IMR-90 (cell line): ENCODE data around the gene DMD. TPM values are rescaled to one million over a fixed set of nuclear protein-coding genes. Genes with fewer than 3 reads are reported as not detected.

Experiments
- ATAC-seq: fragments of 200-7000 bp; cut with Tn5 transposase; 2 replicates; pipeline ENCODE4 v1.9.1; 2020; ENCODE audit warnings: low read depth, mild to moderate bottlenecking, moderate library complexity
- BruUV-seq: library from RNA; stranded (reverse); fragments of 400-500 nt; replicated peaks from 2 replicates; lab custom pipeline; 2021; lab: Mats Ljungman, UMichigan
- CTCF ChIA-PET: fragments of 300-600 bp; formaldehyde crosslinking; extraction: SDS; loops from one replicate; lab custom pipeline; 2021; ENCODE audit warnings: antibody characterized with exemption; lab: Yijun Ruan, JAX
- POLR2A ChIA-PET: fragments of 300-600 bp; sonication (Branson Sonifier 250); formaldehyde crosslinking; loops from one replicate; lab custom pipeline; 2022; ENCODE audit warnings: antibody characterized with exemption; ENCODE audit not compliant: unreplicated experiment; lab: Charles Lee
- DNase-seq: peaks from one replicate; pipeline ENCODE4 v3.0.0; 2013
- H2AFZ ChIP-seq: replicated peaks from 2 replicates; pipeline ENCODE3; 2013; ENCODE audit warnings: low read length, mild to moderate bottlenecking; ENCODE audit not compliant: poor library complexity
- H2AK5ac ChIP-seq: 2 replicates; pipeline ENCODE4 v1.6.1; 2013; ENCODE audit warnings: low read depth, low read length, inconsistent platforms
- H2AK9ac ChIP-seq: replicated peaks from 2 replicates; pipeline ENCODE3; 2013; ENCODE audit warnings: mild to moderate bottlenecking, low read depth, low read length, moderate library complexity; ENCODE audit not compliant: poor library complexity
- H2BK120ac ChIP-seq: 2 replicates; pipeline ENCODE4 v1.6.1; 2013; ENCODE audit warnings: low read depth, low read length, inconsistent platforms
- H2BK15ac ChIP-seq: 3 replicates; pipeline ENCODE4 v1.6.1; 2013; ENCODE audit warnings: low read depth, low read length, inconsistent platforms
- H2BK20ac ChIP-seq: 2 replicates; pipeline ENCODE4 v1.6.1; 2013; ENCODE audit warnings: low read depth, mild to moderate bottlenecking, inconsistent platforms, low read length, moderate library complexity
- H2BK5ac ChIP-seq: 2 replicates; pipeline ENCODE4 v1.6.1; 2013; ENCODE audit warnings: mild to moderate bottlenecking, low read depth, low read length, inconsistent platforms; ENCODE audit not compliant: poor library complexity, severe bottlenecking
- H3K14ac ChIP-seq: replicated peaks from 2 replicates; pipeline ENCODE4 v1.6.1; 2013; ENCODE audit warnings: low read depth, low read length, inconsistent platforms
- H3K18ac ChIP-seq: 2 replicates; pipeline ENCODE4 v1.6.1; 2013; ENCODE audit warnings: low read depth, low read length, control low read depth
- H3K23ac ChIP-seq: 2 replicates; pipeline ENCODE4 v1.6.1; 2013; ENCODE audit warnings: low read depth, low read length, inconsistent platforms
- H3K27ac ChIP-seq: 2 replicates; pipeline ENCODE4 v1.5.1; 2013; ENCODE audit warnings: mild to moderate bottlenecking, control low read depth, low read length; ENCODE audit not compliant: insufficient read depth
- H3K27me3 ChIP-seq: 2 replicates; pipeline ENCODE4 v1.6.1; 2013; ENCODE audit warnings: low read length; ENCODE audit not compliant: control insufficient read depth, insufficient read depth
- H3K36me3 ChIP-seq: 2 replicates; pipeline ENCODE4 v1.6.1; 2013; ENCODE audit warnings: low read length, mixed read lengths; ENCODE audit not compliant: control insufficient read depth, insufficient read depth
- H3K4ac ChIP-seq: 2 replicates; pipeline ENCODE4 v1.6.1; 2013; ENCODE audit warnings: low read depth, low read length, inconsistent platforms
- H3K4me1 ChIP-seq: 2 replicates; pipeline ENCODE4 v1.6.1; 2013; ENCODE audit warnings: low read length, mixed read lengths; ENCODE audit not compliant: control insufficient read depth, insufficient read depth
- H3K4me2 ChIP-seq: 2 replicates; pipeline ENCODE4 v1.6.1; 2013; ENCODE audit warnings: low read depth, mild to moderate bottlenecking, control low read depth, low read length, moderate library complexity
- H3K4me3 ChIP-seq: 2 replicates; pipeline ENCODE4 v1.5.1; 2013; ENCODE audit warnings: low read depth, mild to moderate bottlenecking, control low read depth, low read length, moderate library complexity; ENCODE audit not compliant: insufficient read depth
- H3K56ac ChIP-seq: 2 replicates; pipeline ENCODE4 v1.6.1; 2013; ENCODE audit warnings: low read length, inconsistent platforms; ENCODE audit not compliant: insufficient read depth; ENCODE audit errors: extremely low read depth
- H3K79me1 ChIP-seq, 2 experiments: 2 replicates each; pipeline ENCODE4 v1.6.1; 2013; ENCODE audit warnings: low read length in 2 of 2, inconsistent platforms in 1 of 2, low read depth in 1 of 2
- H3K9ac ChIP-seq: 2 replicates; pipeline ENCODE4 v1.6.1; 2013; ENCODE audit warnings: low read depth, low read length, control low read depth
- H3K9me1 ChIP-seq: 2 replicates; pipeline ENCODE4 v1.6.1; 2013; ENCODE audit warnings: low read length, inconsistent platforms; ENCODE audit not compliant: insufficient read depth
- H3K9me3 ChIP-seq: 2 replicates; pipeline ENCODE4 v1.6.1; 2013; ENCODE audit warnings: low read length; ENCODE audit not compliant: control insufficient read depth, insufficient read depth
- H4K20me1 ChIP-seq: 2 replicates; pipeline ENCODE4 v1.6.1; 2013; ENCODE audit warnings: low read length, inconsistent platforms; ENCODE audit not compliant: insufficient read depth
- H4K5ac ChIP-seq: 2 replicates; pipeline ENCODE4 v1.6.1; 2013; ENCODE audit warnings: mild to moderate bottlenecking, low read depth, low read length, control low read depth
- H4K8ac ChIP-seq, 2 experiments: 2 replicates each; pipeline ENCODE4 v1.6.1; 2013; ENCODE audit warnings: low read depth in 2 of 2, low read length in 2 of 2, control low read depth in 1 of 2, inconsistent platforms in 1 of 2
- H4K91ac ChIP-seq: 2 replicates; pipeline ENCODE4 v1.6.1; 2013; ENCODE audit warnings: low read depth, low read length, inconsistent platforms; ENCODE audit not compliant: insufficient read depth
- BHLHE40 ChIP-seq: fragments of 150-350 bp; IDR thresholded peaks from 2 replicates; pipeline ENCODE4 v1.6.1; 2016; ENCODE audit warnings: mild to moderate bottlenecking, low read depth, low read length
- CEBPB ChIP-seq: IDR thresholded peaks from 2 replicates; pipeline ENCODE4 v1.6.1; 2012; ENCODE audit warnings: low read depth, low read length, improper control_type of control experiment
- CHD1 ChIP-seq: IDR thresholded peaks from 2 replicates; pipeline ENCODE4 v1.6.1; 2012; ENCODE audit warnings: low read depth, low read length, improper control_type of control experiment
- FOS ChIP-seq: fragments of 150-350 bp; IDR thresholded peaks from 2 replicates; pipeline ENCODE4 v1.6.1; 2016; ENCODE audit warnings: low read depth, low read length
- MAFK ChIP-seq: IDR thresholded peaks from 2 replicates; pipeline ENCODE4 v1.6.1; 2012; ENCODE audit warnings: low read depth, low read length, improper control_type of control experiment
- MAZ ChIP-seq: IDR thresholded peaks from 2 replicates; pipeline ENCODE4 v1.6.1; 2012; ENCODE audit warnings: low read depth, mild to moderate bottlenecking, low read length, improper control_type of control experiment, moderate library complexity, borderline replicate concordance
- MXI1 ChIP-seq: IDR thresholded peaks from 2 replicates; pipeline ENCODE4 v1.6.1; 2012; ENCODE audit warnings: low read depth, mild to moderate bottlenecking, low read length, moderate library complexity, borderline replicate concordance
- POLR2A ChIP-seq: IDR thresholded peaks from 2 replicates; pipeline ENCODE4 v1.6.1; 2012; ENCODE audit warnings: mild to moderate bottlenecking, low read depth, low read length
- RAD21 ChIP-seq: IDR thresholded peaks from 2 replicates; pipeline ENCODE4 v1.6.1; 2012; ENCODE audit warnings: low read length, improper control_type of control experiment
- RFX5 ChIP-seq: IDR thresholded peaks from 2 replicates; pipeline ENCODE4 v1.8.0; 2012; ENCODE audit warnings: low read depth, mild to moderate bottlenecking, low read length, moderate library complexity
- SMC3 ChIP-seq: fragments of 150-350 bp; IDR thresholded peaks from 2 replicates; pipeline ENCODE4 v1.6.1; 2016; ENCODE audit warnings: low read depth, mild to moderate bottlenecking, antibody characterized with exemption, low read length, moderate library complexity
- WGBS, 2 experiments: methylation state at CpG; one replicate each; pipeline versions ENCODE4 v1.1.5 to v1.1.7; 2013; ENCODE audit warnings: missing lambda C conversion rate in 2 of 2; ENCODE audit not compliant: insufficient read length in 1 of 2; ENCODE audit errors: extremely low coverage in 2 of 2; 5-methylcytosine and 5-hydroxymethylcytosine counted together
- dilution Hi-C: fragments of 300-500 bp; cut with HindIII; formaldehyde crosslinking; loops from one replicate; pipeline ENCODE4 v1.14.3; 2018; ENCODE audit warnings: low sequenced_read_pairs; ENCODE audit not compliant: unreplicated experiment
- in situ Hi-C: fragments of 300-500 bp; cut with MboI; formaldehyde crosslinking; loops from 3 replicates; pipeline ENCODE4 v1.14.3; 2019; ENCODE audit warnings: low sequenced_read_pairs, inconsistent platforms, mixed read lengths
- intact Hi-C: fragments of 100-400 bp; cut with micrococcal nuclease; formaldehyde crosslinking; loops from 2 replicates; pipeline ENCODE4 v1.10.0; 2022
- polyA plus RNA-seq, 3 experiments: library from polyadenylated mRNA; depleted of rRNA; stranded (reverse); fragments of >200 nt; gene quantifications; 2 replicates each; pipeline ENCODE4 v1.2.3, GENCODE V29; 2012; ENCODE audit warnings: low replicate concordance in 1 of 3
- total RNA-seq: library from RNA; depleted of rRNA; stranded (reverse); fragments of >200 nt; gene quantifications from 2 replicates; pipeline ENCODE4 v1.2.3, GENCODE V29; 2012
- TF ChIP-seq, protein P1 (sequence below): fragments of 150-350 bp; IDR thresholded peaks from 2 replicates; pipeline ENCODE4 v1.6.1; 2016; ENCODE audit warnings: low read depth, mild to moderate bottlenecking, low read length, moderate library complexity, borderline replicate concordance
- TF ChIP-seq, protein P2 (sequence below): fragments of 150-350 bp; IDR thresholded peaks from 2 replicates; pipeline ENCODE4 v1.6.1; 2017; ENCODE audit warnings: mild to moderate bottlenecking, antibody characterized with exemption, low read length, low read depth
- TF ChIP-seq, protein P3 (sequence below): conservative IDR thresholded peaks from 2 replicates; pipeline ENCODE4 v1.5.1; 2012; ENCODE audit warnings: mild to moderate bottlenecking, low read depth, low read length, improper control_type of control experiment

Gene DMD
- total and polyA plus RNA-seq, 2 of the 4 experiments (the other 2 are of a cell fraction), result 6.6 to 11.8 TPM

DNA sequence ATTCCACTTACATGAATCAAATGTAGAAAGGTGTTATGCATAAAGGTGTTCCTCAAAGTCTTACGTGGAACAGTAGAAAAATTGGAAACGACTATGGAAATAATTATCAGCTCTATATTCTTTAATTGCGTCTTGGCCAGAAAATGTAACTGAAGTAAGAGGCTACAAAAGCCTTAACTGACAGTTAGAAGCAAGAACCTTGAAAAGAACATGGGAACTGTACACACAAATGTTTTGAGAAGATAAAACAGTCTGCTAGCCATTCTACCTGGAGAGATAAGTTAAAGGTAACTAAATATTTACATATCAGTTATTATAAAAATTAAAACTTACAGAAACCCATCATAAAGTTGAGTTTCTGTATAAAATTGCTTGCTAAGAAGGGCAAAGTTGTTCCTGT lies 1967.5 kb downstream of the DMD start:
- H3K9me1 ChIP-seq, result no peaks in the 10 kb centered on the region
- H3K18ac ChIP-seq, result no peak overlapping the region
- H3K9me3 ChIP-seq, result no peaks in the 10 kb centered on the region
- no peak overlapping the region for H2AFZ ChIP-seq
- no peaks in the 10 kb centered on the region for H3K79me1 ChIP-seq
- H4K5ac ChIP-seq, result no peak overlapping the region
- H3K4me3 ChIP-seq, result no peak overlapping the region
- dilution Hi-C loops (no loop called here), in situ Hi-C loops (no loop called here), intact Hi-C loops (no loop called here)
- BruUV-seq, result no TSS peak
- no peak overlapping the region for H3K27ac ChIP-seq
- no peak overlapping the region for H4K8ac ChIP-seq
- no peak for ATAC-seq
- H4K91ac ChIP-seq, result no peak overlapping the region
- no peak overlapping the region for H3K23ac ChIP-seq
- H2BK15ac ChIP-seq, result no peak overlapping the region
- H3K4me2 ChIP-seq, result no peak overlapping the region
- H2BK5ac ChIP-seq, result no peak overlapping the region
- no peak overlapping the region for H3K4ac ChIP-seq
- no peak overlapping the region for H3K56ac ChIP-seq
- H3K4me1 ChIP-seq, result no peaks in the 10 kb centered on the region
- no peaks in the 10 kb centered on the region for H4K20me1 ChIP-seq
- no peak overlapping the region for H2AK9ac ChIP-seq
- H3K9ac ChIP-seq, result no peak overlapping the region
- H2BK120ac ChIP-seq, result no peak overlapping the region
- no peak for DNase-seq
- TF ChIP-seq BHLHE40 (no peak), POLR2A (no peak), SMC3 (no peak), RFX5 (no peak), MXI1 (no peak), RAD21 (no peak), MAFK (no peak), MAZ (no peak), CEBPB (no peak), CHD1 (no peak), FOS (no peak)
- TF ChIP-seq, protein P1, sequence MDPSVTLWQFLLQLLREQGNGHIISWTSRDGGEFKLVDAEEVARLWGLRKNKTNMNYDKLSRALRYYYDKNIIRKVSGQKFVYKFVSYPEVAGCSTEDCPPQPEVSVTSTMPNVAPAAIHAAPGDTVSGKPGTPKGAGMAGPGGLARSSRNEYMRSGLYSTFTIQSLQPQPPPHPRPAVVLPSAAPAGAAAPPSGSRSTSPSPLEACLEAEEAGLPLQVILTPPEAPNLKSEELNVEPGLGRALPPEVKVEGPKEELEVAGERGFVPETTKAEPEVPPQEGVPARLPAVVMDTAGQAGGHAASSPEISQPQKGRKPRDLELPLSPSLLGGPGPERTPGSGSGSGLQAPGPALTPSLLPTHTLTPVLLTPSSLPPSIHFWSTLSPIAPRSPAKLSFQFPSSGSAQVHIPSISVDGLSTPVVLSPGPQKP, result no peak
- TF ChIP-seq, protein P2, sequence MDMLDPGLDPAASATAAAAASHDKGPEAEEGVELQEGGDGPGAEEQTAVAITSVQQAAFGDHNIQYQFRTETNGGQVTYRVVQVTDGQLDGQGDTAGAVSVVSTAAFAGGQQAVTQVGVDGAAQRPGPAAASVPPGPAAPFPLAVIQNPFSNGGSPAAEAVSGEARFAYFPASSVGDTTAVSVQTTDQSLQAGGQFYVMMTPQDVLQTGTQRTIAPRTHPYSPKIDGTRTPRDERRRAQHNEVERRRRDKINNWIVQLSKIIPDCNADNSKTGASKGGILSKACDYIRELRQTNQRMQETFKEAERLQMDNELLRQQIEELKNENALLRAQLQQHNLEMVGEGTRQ, result no peak
- TF ChIP-seq, protein P3, sequence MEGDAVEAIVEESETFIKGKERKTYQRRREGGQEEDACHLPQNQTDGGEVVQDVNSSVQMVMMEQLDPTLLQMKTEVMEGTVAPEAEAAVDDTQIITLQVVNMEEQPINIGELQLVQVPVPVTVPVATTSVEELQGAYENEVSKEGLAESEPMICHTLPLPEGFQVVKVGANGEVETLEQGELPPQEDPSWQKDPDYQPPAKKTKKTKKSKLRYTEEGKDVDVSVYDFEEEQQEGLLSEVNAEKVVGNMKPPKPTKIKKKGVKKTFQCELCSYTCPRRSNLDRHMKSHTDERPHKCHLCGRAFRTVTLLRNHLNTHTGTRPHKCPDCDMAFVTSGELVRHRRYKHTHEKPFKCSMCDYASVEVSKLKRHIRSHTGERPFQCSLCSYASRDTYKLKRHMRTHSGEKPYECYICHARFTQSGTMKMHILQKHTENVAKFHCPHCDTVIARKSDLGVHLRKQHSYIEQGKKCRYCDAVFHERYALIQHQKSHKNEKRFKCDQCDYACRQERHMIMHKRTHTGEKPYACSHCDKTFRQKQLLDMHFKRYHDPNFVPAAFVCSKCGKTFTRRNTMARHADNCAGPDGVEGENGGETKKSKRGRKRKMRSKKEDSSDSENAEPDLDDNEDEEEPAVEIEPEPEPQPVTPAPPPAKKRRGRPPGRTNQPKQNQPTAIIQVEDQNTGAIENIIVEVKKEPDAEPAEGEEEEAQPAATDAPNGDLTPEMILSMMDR, result no peak
- ChIA-PET POLR2A (interaction anchor here (0.6 kb wide), 1 partner anchor 12 kb away, joined by 5 read pairs; no protein-coding TSS in a partner anchor), CTCF (no interaction called here)
- H3K14ac ChIP-seq, result no peak overlapping the region
- WGBS, 2 experiments, result no CpG with 5 or more reads among the region's 3 CpGs
- no peak overlapping the region for H2BK20ac ChIP-seq
- no peaks in the 10 kb centered on the region for H3K36me3 ChIP-seq
- H3K27me3 ChIP-seq, result no peaks in the 10 kb centered on the region
- no peak overlapping the region for H2AK5ac ChIP-seq
